Nephron progenitor cell (in vitro differentiated cells): ENCODE results near the gene RIPPLY3.

Experiments used
- DNase-seq: peaks from one replicate; pipeline ENCODE4 v3.0.0; 2021
- H3K27ac Mint-ChIP-seq: 2 replicates; pipeline ENCODE4 v1.8.0; 2021; ENCODE audit warnings: mild to moderate bottlenecking, moderate library complexity, mixed read lengths
- H3K27me3 Mint-ChIP-seq: 2 replicates; pipeline ENCODE4 v1.8.0; 2021; ENCODE audit warnings: mild to moderate bottlenecking, low read depth, mixed read lengths; ENCODE audit not compliant: poor library complexity
- H3K36me3 Mint-ChIP-seq: 2 replicates; pipeline ENCODE4 v1.8.0; 2021; ENCODE audit warnings: low read depth, mixed read lengths
- H3K4me1 Mint-ChIP-seq: 2 replicates; pipeline ENCODE4 v1.8.0; 2021; ENCODE audit warnings: mixed read lengths
- H3K4me3 Mint-ChIP-seq: 2 replicates; pipeline ENCODE4 v1.8.0; 2021; ENCODE audit warnings: mild to moderate bottlenecking, moderate library complexity, mixed read lengths
- H3K9me3 Mint-ChIP-seq: 2 replicates; pipeline ENCODE4 v1.8.0; 2021; ENCODE audit warnings: mild to moderate bottlenecking, moderate library complexity, mixed read lengths
- CTCF ChIP-seq: fragments of 200-600 bp; sonication (generic); IDR thresholded peaks from 2 replicates; pipeline ENCODE4 v1.5.0; 2021; ENCODE audit warnings: antibody characterized with exemption

Gene RIPPLY3

GRCh38 chr21:36980280-36981048 lies 26.0 kb upstream of the RIPPLY3 start:
- DNase-seq: peak; percentile 43
- H3K4me1 Mint-ChIP-seq: peaks cover 10% of the 10 kb centered on the region
- peak overlapping the region; percentile 73 for H3K4me3 Mint-ChIP-seq
- peaks cover 46% of the 10 kb centered on the region for H3K27me3 Mint-ChIP-seq
- no peak overlapping the region for H3K27ac Mint-ChIP-seq
- no peak for TF ChIP-seq CTCF
- H3K9me3 Mint-ChIP-seq: no peaks in the 10 kb centered on the region
- H3K36me3 Mint-ChIP-seq: no peaks in the 10 kb centered on the region

GRCh38 chr21:36981049-36981391 lies 25.5 kb upstream of the RIPPLY3 start:
- peaks cover 3% of the 10 kb centered on the region for H3K9me3 Mint-ChIP-seq
- TF ChIP-seq CTCF: no peak
- peaks cover 4% of the 10 kb centered on the region for H3K36me3 Mint-ChIP-seq
- H3K4me3 Mint-ChIP-seq: peak overlapping the region; percentile 73
- H3K27me3 Mint-ChIP-seq: peaks cover 44% of the 10 kb centered on the region
- DNase-seq: no peak
- peaks cover 10% of the 10 kb centered on the region for H3K4me1 Mint-ChIP-seq
- H3K27ac Mint-ChIP-seq: no peak overlapping the region

- DNase-seq: no peak
Measured at GRCh38 chr21:36981977-36982700, 24.4 kb upstream of the RIPPLY3 start.

GRCh38 chr21:36985751-36986594 lies 20.5 kb upstream of the RIPPLY3 start:
- peaks cover 8% of the 10 kb centered on the region for H3K4me1 Mint-ChIP-seq
- peaks cover 21% of the 10 kb centered on the region for H3K27me3 Mint-ChIP-seq
- peaks cover 18% of the 10 kb centered on the region for H3K36me3 Mint-ChIP-seq
- H3K9me3 Mint-ChIP-seq: peaks cover 11% of the 10 kb centered on the region
- TF ChIP-seq CTCF: no peak
- no peak for DNase-seq
- no peak overlapping the region for H3K4me3 Mint-ChIP-seq
- no peak overlapping the region for H3K27ac Mint-ChIP-seq

More at GRCh38 chr21:36981977-36982700, 24.4 kb upstream of the RIPPLY3 start:
- no peak for TF ChIP-seq CTCF
- H3K27ac Mint-ChIP-seq: no peak overlapping the region
- H3K4me3 Mint-ChIP-seq: no peak overlapping the region
- H3K9me3 Mint-ChIP-seq: peaks cover 11% of the 10 kb centered on the region
- H3K4me1 Mint-ChIP-seq: peaks cover 5% of the 10 kb centered on the region
- H3K27me3 Mint-ChIP-seq: peaks cover 44% of the 10 kb centered on the region
- peaks cover 11% of the 10 kb centered on the region for H3K36me3 Mint-ChIP-seq

- Mint-ChIP-seq H3K9me3 (peaks cover 11% of the 10 kb centered on the region), H3K4me1 (peaks cover 10% of the 10 kb centered on the region), H3K36me3 (peaks cover 18% of the 10 kb centered on the region), H3K27ac (no peak overlapping the region), H3K4me3 (no peak overlapping the region), H3K27me3 (peaks cover 3% of the 10 kb centered on the region)
- no peak for DNase-seq
- no peak for TF ChIP-seq CTCF
Measured at GRCh38 chr21:36987845-36988244, 18.7 kb upstream of the RIPPLY3 start.
